Measurements from ENCODE around the gene ZNF700.
"Not testable (repeated sequence)": the region's sequence is repeated elsewhere in the genome, so short reads cannot be mapped to it uniquely, and the experiment has no call there.

Gene ZNF700

GRCh38 chr19:11991921-11992320 lies 67.0 kb downstream of the ZNF700 start:
- DNase-seq, result not testable (repeated sequence)

- peak; percentile 9 for DNase-seq
Observed at GRCh38 chr19:11995174-11995573, 70.3 kb downstream of the ZNF700 start.

Measured in hematopoietic multipotent progenitor cell treated with erythropoietin and hydrocortisone succinate and interleukin-3 and kit ligand, for 8 days (in vitro differentiated cells).